ENCODE measurements around the gene KRTAP5-7.

DNA sequence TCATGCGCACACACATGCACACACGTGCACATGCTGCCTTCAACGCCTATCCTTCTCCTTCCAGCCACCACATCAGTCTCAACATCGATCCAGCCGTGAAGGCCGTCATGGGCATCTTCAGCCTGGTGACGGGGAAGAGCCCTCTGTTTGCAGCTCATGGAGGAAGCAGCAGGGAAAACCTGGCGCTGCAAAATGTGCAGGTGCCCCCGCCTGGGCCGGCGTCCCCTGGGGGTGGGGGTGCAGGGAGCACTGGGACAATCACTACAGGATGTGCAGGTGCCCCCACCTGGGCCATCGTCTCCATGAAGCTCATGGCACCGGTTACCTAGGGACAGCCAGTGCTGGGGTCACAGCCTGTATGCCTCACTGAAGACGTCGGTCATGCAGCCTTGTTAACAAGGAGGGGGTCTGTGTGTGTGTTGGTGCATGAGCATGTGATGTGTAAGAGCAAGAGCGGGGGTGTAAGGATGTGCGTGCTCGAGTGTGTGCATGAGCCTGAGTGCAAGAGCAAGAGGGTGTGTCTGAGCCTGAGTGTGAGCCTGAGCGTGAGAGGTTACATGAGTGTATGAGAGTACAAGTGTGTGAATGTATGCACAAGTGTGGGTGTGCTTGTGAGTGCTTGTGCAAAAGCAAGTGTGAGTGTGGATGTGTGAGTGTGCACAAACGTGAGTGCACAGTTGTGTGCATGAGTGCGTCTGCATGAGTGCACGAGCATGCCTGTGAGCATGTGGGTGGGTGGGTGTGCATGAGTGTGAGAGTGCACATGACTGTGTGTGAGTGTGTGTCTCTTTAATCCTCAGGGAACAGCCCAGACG, 42.6 kb upstream of the KRTAP5-7 start:
- TF ChIP-seq, protein P1, sequence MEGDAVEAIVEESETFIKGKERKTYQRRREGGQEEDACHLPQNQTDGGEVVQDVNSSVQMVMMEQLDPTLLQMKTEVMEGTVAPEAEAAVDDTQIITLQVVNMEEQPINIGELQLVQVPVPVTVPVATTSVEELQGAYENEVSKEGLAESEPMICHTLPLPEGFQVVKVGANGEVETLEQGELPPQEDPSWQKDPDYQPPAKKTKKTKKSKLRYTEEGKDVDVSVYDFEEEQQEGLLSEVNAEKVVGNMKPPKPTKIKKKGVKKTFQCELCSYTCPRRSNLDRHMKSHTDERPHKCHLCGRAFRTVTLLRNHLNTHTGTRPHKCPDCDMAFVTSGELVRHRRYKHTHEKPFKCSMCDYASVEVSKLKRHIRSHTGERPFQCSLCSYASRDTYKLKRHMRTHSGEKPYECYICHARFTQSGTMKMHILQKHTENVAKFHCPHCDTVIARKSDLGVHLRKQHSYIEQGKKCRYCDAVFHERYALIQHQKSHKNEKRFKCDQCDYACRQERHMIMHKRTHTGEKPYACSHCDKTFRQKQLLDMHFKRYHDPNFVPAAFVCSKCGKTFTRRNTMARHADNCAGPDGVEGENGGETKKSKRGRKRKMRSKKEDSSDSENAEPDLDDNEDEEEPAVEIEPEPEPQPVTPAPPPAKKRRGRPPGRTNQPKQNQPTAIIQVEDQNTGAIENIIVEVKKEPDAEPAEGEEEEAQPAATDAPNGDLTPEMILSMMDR (conservative IDR thresholded peaks at IDR 0.05; ENCODE audit: low read length), result no peak
- no peak for TF ChIP-seq EZH2phosphoT487 (IDR thresholded peaks at IDR 0.05; ENCODE audit: borderline replicate concordance)
